Right kidney (tissue), 1 donor: ENCODE measurements around the gene GARNL3.

Experiments used
- DNase-seq: peaks from one replicate; pipeline ENCODE4 v3.0.0-alpha.2; 2016

Gene GARNL3

GRCh38 chr9:127233989-127234388, 30.6 kb upstream of the GARNL3 start:
- DNase-seq: no peak

- no peak for DNase-seq
These were observed 26.8 kb upstream of the GARNL3 start for GRCh38 chr9:127237801-127238200.

GRCh38 chr9:127241354-127241753, 23.2 kb upstream of the GARNL3 start:
- no peak for DNase-seq

- peak; percentile 84 for DNase-seq
These were observed 19.7 kb upstream of the GARNL3 start for GRCh38 chr9:127244609-127245601.

GRCh38 chr9:127245637-127246164, 18.9 kb upstream of the GARNL3 start:
- DNase-seq: no peak

- DNase-seq: no peak
These were observed 16.3 kb upstream of the GARNL3 start for GRCh38 chr9:127248241-127248640.

- DNase-seq: no peak
These were observed 14.7 kb upstream of the GARNL3 start for GRCh38 chr9:127249877-127250276.

GRCh38 chr9:127250896-127251391, 13.6 kb upstream of the GARNL3 start:
- DNase-seq: no peak

- no peak for DNase-seq
These were observed 11.9 kb upstream of the GARNL3 start for GRCh38 chr9:127252410-127253318.

GRCh38 chr9:127253446-127253845, 11.1 kb upstream of the GARNL3 start:
- DNase-seq: no peak

- no peak for DNase-seq
These were observed 8.9 kb upstream of the GARNL3 start for GRCh38 chr9:127255692-127256091.

- DNase-seq: no peak
These were observed 8.2 kb upstream of the GARNL3 start for GRCh38 chr9:127256324-127256723.

GRCh38 chr9:127258606-127259471, 5.7 kb upstream of the GARNL3 start:
- no peak for DNase-seq

GRCh38 chr9:127262602-127263001, 2.0 kb upstream of the GARNL3 start:
- no peak for DNase-seq

GRCh38 chr9:127263237-127263636, 1.3 kb upstream of the GARNL3 start:
- DNase-seq: no peak

- no peak for DNase-seq
These were observed 910 bp upstream of the GARNL3 start for GRCh38 chr9:127263664-127264063.

GRCh38 chr9:127267793-127268525, 3.4 kb downstream of the GARNL3 start:
- no peak for DNase-seq

GRCh38 chr9:127269449-127269848, 4.9 kb downstream of the GARNL3 start:
- no peak for DNase-seq

- no peak for DNase-seq
These were observed 8.8 kb downstream of the GARNL3 start for GRCh38 chr9:127273326-127273725.

GRCh38 chr9:127277099-127277498, 12.5 kb downstream of the GARNL3 start:
- no peak for DNase-seq

- DNase-seq: no peak
These were observed 13.2 kb downstream of the GARNL3 start for GRCh38 chr9:127277770-127278169.
